GM12872 (cell line): Measurements from ENCODE around the gene ABCG2.

ENCODE experiments used
- TF ChIP-seq, protein P1 (sequence below): IDR thresholded peaks from 3 replicates; pipeline ENCODE4 v1.5.1; 2011; ENCODE audit warnings: low read depth, mild to moderate bottlenecking, low read length, moderate library complexity; ENCODE audit not compliant: insufficient read depth

ABCG2 gene

DNA sequence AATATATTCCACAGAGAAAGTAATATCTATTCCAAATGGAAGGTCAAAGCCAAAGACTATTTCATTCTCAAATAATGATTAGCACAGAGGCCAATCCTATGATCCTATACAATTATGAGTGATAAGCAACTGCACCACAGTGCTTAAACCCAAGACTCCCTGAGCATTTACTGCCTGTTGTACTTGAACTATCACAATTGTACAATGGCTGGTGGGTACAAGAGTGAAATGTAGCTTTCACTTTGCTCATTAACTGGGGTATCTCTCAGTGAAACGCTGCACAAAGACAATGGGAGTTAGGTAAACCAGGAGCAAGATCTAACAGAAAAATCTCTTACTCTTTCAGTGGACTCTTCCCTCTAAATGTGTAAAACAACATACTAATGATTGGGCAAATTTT lies 24.3 kb downstream of the ABCG2 start:
- TF ChIP-seq, protein P1, sequence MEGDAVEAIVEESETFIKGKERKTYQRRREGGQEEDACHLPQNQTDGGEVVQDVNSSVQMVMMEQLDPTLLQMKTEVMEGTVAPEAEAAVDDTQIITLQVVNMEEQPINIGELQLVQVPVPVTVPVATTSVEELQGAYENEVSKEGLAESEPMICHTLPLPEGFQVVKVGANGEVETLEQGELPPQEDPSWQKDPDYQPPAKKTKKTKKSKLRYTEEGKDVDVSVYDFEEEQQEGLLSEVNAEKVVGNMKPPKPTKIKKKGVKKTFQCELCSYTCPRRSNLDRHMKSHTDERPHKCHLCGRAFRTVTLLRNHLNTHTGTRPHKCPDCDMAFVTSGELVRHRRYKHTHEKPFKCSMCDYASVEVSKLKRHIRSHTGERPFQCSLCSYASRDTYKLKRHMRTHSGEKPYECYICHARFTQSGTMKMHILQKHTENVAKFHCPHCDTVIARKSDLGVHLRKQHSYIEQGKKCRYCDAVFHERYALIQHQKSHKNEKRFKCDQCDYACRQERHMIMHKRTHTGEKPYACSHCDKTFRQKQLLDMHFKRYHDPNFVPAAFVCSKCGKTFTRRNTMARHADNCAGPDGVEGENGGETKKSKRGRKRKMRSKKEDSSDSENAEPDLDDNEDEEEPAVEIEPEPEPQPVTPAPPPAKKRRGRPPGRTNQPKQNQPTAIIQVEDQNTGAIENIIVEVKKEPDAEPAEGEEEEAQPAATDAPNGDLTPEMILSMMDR, result no peak

DNA sequence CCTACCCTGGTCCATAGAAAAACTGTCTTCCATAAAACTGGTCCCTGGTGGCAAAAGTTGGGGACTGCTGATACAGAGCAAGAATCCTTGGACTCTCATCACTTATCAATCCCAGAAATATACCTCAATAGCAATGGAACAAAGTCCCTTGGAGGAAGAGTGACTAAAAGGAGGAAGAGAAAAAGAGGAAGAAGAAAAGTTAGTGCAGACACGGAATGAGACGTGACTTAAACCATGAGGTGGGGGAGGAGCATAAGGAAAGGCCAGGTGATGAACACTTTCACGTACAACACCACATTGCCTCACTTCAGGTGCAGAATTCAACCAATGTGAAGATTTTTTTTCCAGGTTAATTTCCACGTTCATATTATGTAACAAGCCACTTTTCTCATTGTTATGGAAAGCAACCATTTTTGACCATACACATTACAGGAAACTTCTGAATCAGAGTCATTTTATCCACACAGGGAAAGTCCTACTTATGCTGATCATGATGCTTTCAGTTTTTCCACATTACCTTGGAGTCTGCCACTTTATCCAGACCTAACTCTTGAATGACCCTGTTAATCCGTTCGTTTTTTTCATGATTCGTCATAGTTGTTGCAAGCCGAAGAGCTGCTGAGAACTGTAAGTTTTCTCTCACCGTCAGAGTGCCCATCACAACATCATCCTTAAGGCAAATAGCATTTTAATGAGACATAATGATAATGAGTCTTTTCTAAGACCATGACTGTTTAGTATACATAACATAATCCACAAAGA lies 27.7 kb downstream of the ABCG2 start:
- TF ChIP-seq, protein P1, result no peak

DNA sequence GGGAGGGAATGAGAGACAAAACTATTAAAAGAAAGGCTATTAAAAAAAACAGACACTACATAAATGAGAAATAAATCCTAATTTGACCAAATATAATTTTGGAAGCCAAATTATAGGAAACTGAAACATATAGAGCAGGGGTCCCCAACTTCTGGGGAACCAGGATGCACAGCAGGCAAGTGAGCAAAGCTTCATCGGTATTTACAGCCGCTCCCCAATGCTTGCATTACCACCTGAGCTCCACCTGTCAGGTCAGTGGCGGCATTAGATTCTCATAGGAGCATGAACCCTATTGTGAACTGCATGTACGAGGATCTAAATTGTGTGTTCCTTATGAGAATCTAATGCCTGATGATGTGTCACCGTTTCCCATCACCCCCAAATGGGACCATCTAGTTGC lies 28.4 kb downstream of the ABCG2 start:
- TF ChIP-seq, protein P1, result no peak

DNA sequence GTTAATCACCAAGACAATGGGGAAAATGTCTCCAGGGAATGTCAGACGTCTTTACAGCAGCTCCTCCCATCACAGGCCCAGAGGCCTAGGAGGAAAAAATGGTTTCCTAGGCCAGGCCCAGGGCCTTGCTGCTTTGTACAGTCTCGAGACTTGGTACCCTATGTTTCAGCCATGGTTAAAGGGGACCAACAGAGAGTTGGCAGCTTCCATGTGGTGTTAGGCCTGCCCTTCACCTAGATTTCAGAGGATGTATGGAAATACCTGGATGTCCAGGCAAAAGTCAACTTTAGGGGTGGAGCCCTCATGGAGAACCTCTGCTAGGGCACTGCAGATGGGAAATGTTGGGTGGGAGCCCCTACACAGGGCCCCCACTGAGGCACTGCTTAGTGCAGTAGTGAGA lies 38.5 kb downstream of the ABCG2 start:
- TF ChIP-seq, protein P1, result no peak

DNA sequence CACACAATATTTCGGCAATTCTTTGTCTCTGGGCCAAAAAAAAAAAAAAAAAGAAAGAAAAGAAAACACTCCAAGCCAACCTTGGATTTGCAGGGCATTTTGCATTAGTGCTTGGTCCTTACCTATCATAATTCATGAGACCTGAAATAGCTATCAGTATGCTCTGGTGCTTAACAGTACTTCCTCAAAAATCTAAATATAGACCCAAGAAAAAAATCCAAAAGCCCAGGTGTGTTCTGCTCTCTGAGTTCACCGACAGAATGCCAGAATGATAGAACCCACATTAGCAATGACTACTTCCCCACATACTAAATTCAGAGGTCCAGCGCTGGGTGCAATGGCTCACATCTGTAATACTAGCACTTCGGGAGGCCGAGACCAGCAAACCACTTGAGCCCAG lies 42.9 kb downstream of the ABCG2 start:
- TF ChIP-seq, protein P1, result no peak

DNA sequence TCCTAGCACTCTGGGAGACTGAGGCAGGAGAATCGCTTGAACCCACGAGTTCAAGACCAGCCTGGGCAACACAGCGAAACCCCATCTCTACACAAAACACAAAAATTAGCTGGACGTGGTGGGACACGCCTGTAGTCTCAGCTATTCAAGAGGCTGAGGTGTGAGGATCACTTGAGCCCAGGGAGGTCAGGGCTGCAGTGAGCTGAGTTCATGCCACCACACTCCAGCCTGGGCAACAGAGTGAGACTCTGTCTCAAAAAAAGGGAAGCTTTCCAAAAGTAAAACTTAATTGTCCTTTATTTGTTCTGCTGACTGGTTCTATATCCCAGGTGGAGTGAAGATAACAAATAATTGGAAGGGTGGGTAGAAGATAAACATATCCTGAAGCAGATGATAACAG lies 45.6 kb downstream of the ABCG2 start:
- TF ChIP-seq, protein P1, result no peak

DNA sequence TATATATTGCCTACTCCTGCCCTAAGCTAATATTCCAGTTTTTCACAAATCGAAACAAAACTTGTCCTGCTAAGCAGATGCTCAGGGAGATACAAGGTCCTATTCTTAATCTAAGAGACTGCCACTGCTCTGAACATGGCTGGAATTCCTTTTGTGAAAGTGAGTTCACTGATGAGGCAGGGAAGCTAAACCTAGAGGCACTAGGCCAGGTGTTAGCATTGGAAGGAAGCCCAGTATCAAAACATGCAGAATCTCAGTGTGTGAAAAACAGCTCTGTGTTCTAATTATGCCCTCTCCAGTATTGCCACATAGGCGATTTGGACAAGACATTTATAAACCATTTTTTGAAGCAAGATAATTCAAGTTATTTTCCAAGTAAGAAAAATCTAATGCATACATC lies 47.6 kb downstream of the ABCG2 start:
- TF ChIP-seq, protein P1, result no peak
